Astrocyte of the cerebellum (primary cell): Measurements from ENCODE around the gene CSTA.

ENCODE experiments used
- DNase-seq: peaks from one replicate; pipeline ENCODE4 v3.0.0-alpha.2; 2011; ENCODE audit warnings: low read depth
- H3K4me3 ChIP-seq: 2 replicates; pipeline ENCODE4 v1.5.1; 2011; ENCODE audit warnings: mild to moderate bottlenecking, low read depth, low read length, moderate library complexity
- CTCF ChIP-seq: IDR thresholded peaks from 2 replicates; pipeline ENCODE4 v1.5.1; 2012; ENCODE audit warnings: low read length, low read depth, moderate library complexity, mild to moderate bottlenecking; ENCODE audit errors: missing control alignments
- in situ Hi-C: cut with HindIII; loops from 2 replicates; pipeline ENCODE4 v1.10.0; 2017; ENCODE audit warnings: low sequenced_read_pairs

The CSTA gene

GRCh38 chr3:122307094-122307687, 17.9 kb upstream of the CSTA start:
- DNase-seq = no peak
- in situ Hi-C loops = no loop called here

GRCh38 chr3:122307976-122308375, 17.1 kb upstream of the CSTA start:
- TF ChIP-seq CTCF = no peak
- DNase-seq = no peak
- H3K4me3 ChIP-seq = no peak overlapping the region
- in situ Hi-C loops = no loop called here

More at GRCh38 chr3:122307094-122307687, 17.9 kb upstream of the CSTA start:
- no peak overlapping the region for H3K4me3 ChIP-seq
- TF ChIP-seq CTCF = no peak

- no peak overlapping the region for H3K4me3 ChIP-seq
- TF ChIP-seq CTCF = no peak
- no peak for DNase-seq
- in situ Hi-C loops = no loop called here
Observed at GRCh38 chr3:122310361-122310760, 14.7 kb upstream of the CSTA start.

- TF ChIP-seq CTCF = no peak
- in situ Hi-C loops = no loop called here
- no peak for DNase-seq
- H3K4me3 ChIP-seq = no peak overlapping the region
Observed at GRCh38 chr3:122312826-122313225, 12.2 kb upstream of the CSTA start.

GRCh38 chr3:122313281-122313680, 11.8 kb upstream of the CSTA start:
- no peak for DNase-seq
- no peak overlapping the region for H3K4me3 ChIP-seq
- in situ Hi-C loops = no loop called here

GRCh38 chr3:122314228-122314876, 10.7 kb upstream of the CSTA start:
- no peak for TF ChIP-seq CTCF
- no peak overlapping the region for H3K4me3 ChIP-seq
- in situ Hi-C loops = no loop called here
- DNase-seq = no peak

More at GRCh38 chr3:122313281-122313680, 11.8 kb upstream of the CSTA start:
- no peak for TF ChIP-seq CTCF
